CD8-positive, alpha-beta memory T cell (primary cell): ENCODE data around the gene GTPBP2. TPM values are rescaled to one million over a fixed set of nuclear protein-coding genes. Genes with fewer than 3 reads are reported as not detected.

ENCODE experiments used
- CTCF ChIA-PET: fragments of 350-600 bp; sonication (Branson Sonifier 250); formaldehyde crosslinking; loops from one replicate; lab custom pipeline; 2021; ENCODE audit warnings: antibody characterized with exemption; lab: Charles Lee
- POLR2A ChIA-PET: fragments of 350-600 bp; sonication (Branson Sonifier 250); formaldehyde crosslinking; loops from one replicate; lab custom pipeline; 2021; ENCODE audit warnings: antibody characterized with exemption; lab: Charles Lee
- DNase-seq, 5 donors: peaks; one replicate each; pipeline versions ENCODE4 v3.0.0 to v3.0.0-alpha.2; 2020 to 2022; ENCODE audit warnings: mixed read lengths in 1 of 5
- H3K27ac ChIP-seq: one replicate; pipeline ENCODE4 v1.7.0; 2013; ENCODE audit warnings: low read depth, mild to moderate bottlenecking, low read length, moderate library complexity
- H3K27me3 ChIP-seq: 2 replicates; pipeline ENCODE4 v1.7.0; 2013; ENCODE audit warnings: low read length, mild to moderate bottlenecking; ENCODE audit not compliant: insufficient read depth, poor library complexity, severe bottlenecking
- H3K36me3 ChIP-seq: 2 replicates; pipeline ENCODE4 v1.7.0; 2013; ENCODE audit warnings: mild to moderate bottlenecking, low read length, moderate library complexity; ENCODE audit not compliant: insufficient read depth
- H3K4me1 ChIP-seq: 2 replicates; pipeline ENCODE4 v1.7.0; 2013; ENCODE audit warnings: mild to moderate bottlenecking, low read length, moderate library complexity; ENCODE audit not compliant: insufficient read depth
- H3K4me3 ChIP-seq: 2 replicates; pipeline ENCODE4 v1.7.0; 2013; ENCODE audit warnings: mild to moderate bottlenecking, low read length
- H3K9me3 ChIP-seq: 2 replicates; pipeline ENCODE4 v1.7.0; 2013; ENCODE audit warnings: mild to moderate bottlenecking, low read length
- H3K27ac Mint-ChIP-seq, 8 donors: one replicate each; pipeline ENCODE4 v1.8.0; 2020 to 2021; ENCODE audit warnings: mixed read lengths in 8 of 8, mild to moderate bottlenecking in 6 of 8, inconsistent platforms in 3 of 8, moderate library complexity in 3 of 8
- H3K27me3 Mint-ChIP-seq, 2 donors: one replicate each; pipeline ENCODE4 v1.8.0; 2020 to 2021; ENCODE audit warnings: mixed read lengths in 2 of 2, mild to moderate bottlenecking in 1 of 2, moderate library complexity in 1 of 2
- H3K36me3 Mint-ChIP-seq, 3 donors: one replicate each; pipeline ENCODE4 v1.8.0; 2020 to 2021; ENCODE audit warnings: mixed read lengths in 3 of 3, inconsistent platforms in 1 of 3, mild to moderate bottlenecking in 1 of 3
- H3K4me1 Mint-ChIP-seq, 3 donors: one replicate each; pipeline ENCODE4 v1.8.0; 2020 to 2021; ENCODE audit warnings: mixed read lengths in 3 of 3, inconsistent platforms in 1 of 3, mild to moderate bottlenecking in 1 of 3
- H3K4me3 Mint-ChIP-seq, 7 donors: one replicate each; pipeline ENCODE4 v1.8.0; 2020 to 2021; ENCODE audit warnings: mixed read lengths in 7 of 7, mild to moderate bottlenecking in 6 of 7, moderate library complexity in 4 of 7, inconsistent platforms in 2 of 7
- H3K9me3 Mint-ChIP-seq, 5 donors: one replicate each; pipeline ENCODE4 v1.8.0; 2020 to 2022; ENCODE audit warnings: mixed read lengths in 5 of 5, mild to moderate bottlenecking in 3 of 5, moderate library complexity in 2 of 5, inconsistent platforms in 1 of 5
- polyA plus RNA-seq: library from polyadenylated mRNA; unstranded; fragments of 300-500 nt; fragmentation: Illumina TruSeq; gene quantifications from one replicate; pipeline ENCODE4 v1.2.3, GENCODE V29; 2021
- total RNA-seq, 2 experiments: library from RNA; stranded (reverse); gene quantifications; one replicate each; pipeline ENCODE4 v1.2.3, GENCODE V29; 2021

GTPBP2 gene
- total and polyA plus RNA-seq, 3 experiments from 2014 or later, result 3.9 to 45.4 (median 44.2) TPM

DNA sequence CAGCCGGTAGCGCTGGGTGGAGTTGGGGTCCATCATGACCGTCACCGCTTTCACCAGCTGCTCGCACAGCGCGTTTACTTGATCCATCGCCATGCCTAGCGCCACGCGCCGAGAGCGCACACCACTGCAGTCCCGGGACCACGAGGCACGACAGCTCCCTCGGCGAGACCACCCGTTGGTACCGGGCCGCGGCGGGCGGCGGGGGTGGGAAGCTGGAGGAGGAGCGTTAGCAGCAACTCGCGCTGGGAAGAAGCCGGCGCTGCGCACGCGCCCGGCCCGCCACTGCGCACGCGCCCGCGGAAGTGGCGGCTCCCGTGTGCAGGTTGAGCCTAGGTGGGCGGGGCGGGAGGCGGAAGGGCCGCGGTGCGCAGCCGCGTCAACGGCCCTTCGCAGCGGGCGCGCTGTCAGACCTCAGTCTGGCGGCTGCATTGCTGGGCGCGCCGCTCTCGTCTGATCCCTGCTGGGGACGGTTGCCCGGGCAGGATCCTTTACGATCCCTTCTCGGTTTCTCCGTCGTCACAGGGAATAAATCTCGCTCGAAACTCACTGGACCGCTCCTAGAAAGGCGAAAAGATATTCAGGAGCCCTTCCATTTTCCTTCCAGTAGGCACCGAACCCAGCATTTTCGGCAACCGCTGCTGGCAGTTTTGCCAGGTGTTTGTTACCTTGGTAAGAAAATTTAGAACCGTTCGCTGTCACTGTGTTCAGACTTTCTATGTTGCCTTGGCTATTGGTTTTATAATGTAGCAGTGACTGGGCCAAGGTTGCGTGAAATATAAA lies 53.1 kb downstream of the GTPBP2 start, which contains the start of the genes POLH and XPO5:
TSS of gene POLH (plus strand) at position 414 of the 780 bp plus-strand sequence. CDS start 6,135 bp downstream, outside the sequence.
TSS of gene XPO5 (minus strand) at position 267 of the 780 bp plus-strand sequence. CDS start at position 93, 174 bp downstream.
- Mint-ChIP-seq H3K27me3 (no peaks in the 10 kb centered on the region), H3K4me3 (peak within 1 kb of the TSS; percentile 90 to 99 (median 95)), H3K9me3 (no peaks in the 10 kb centered on the region), H3K27ac (peak within 1 kb of the TSS; percentile 89 to 99 (median 96)), H3K4me1 (peaks cover 32 to 59% (median 53%) of the 10 kb centered on the region in 3 donors), H3K36me3 (peaks cover 0 to 36% (median 2%) of the 10 kb centered on the region in 3 donors)
- Histone ChIP-seq H3K27ac (peak within 1 kb of the TSS; percentile 74), H3K27me3 (no peaks in the 10 kb centered on the region), H3K4me1 (peaks cover 22% of the 10 kb centered on the region), H3K36me3 (peaks cover 10% of the 10 kb centered on the region), H3K4me3 (peak within 1 kb of the TSS; percentile 66), H3K9me3 (no peaks in the 10 kb centered on the region)
- POLR2A ChIA-PET, result interaction anchor here (1.2 kb wide), 1 partner anchor 53 kb away, joined by 4 read pairs; the partner anchor contains the start of gene GTPBP2
- CTCF ChIA-PET, result interaction anchor here (0.7 to 1.1 kb wide), 2 partner anchors 9 to 53 kb away, joined by 3 read pairs; partner anchors contain the start of gene GTPBP2
- peak; percentile 90 to 93 (median 90) for DNase-seq

GRCh38 chr6:43575105-43575771 lies 53.8 kb downstream of the GTPBP2 start:
- CTCF ChIA-PET, result interaction anchor here (0.7 to 1.1 kb wide), 2 partner anchors 10 to 54 kb away, joined by 3 read pairs; partner anchors contain the start of gene GTPBP2

DNA sequence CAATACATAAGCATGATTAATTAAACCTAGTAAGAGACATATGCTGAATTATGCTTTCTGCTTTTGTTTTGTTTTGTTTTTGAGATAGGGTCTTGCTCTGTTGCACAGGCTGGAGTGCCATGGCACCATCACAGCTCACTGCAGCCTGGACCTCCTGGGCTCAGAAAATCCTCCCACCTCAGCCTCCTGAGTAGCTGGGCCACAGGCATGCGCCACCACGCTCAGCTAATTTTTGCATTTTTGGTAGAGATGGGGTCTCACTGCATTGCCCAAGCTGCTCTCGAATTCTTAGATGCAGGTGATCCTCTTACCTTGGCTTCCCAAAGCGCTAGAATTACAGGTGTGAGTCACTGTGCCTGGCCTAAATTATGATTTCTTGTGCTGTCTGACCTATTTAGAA lies 57.0 kb downstream of the GTPBP2 start:
- H3K4me1 ChIP-seq, result peaks cover 10% of the 10 kb centered on the region
- no peaks in the 10 kb centered on the region for H3K27me3 ChIP-seq
- no peak overlapping the region for H3K27ac ChIP-seq
- ChIA-PET CTCF (no interaction called here), POLR2A (interaction anchor here (0.6 kb wide), 2 partner anchors 40 to 550 kb away, joined by 3 to 5 read pairs; no protein-coding TSS in a partner anchor)
- peaks cover 17% of the 10 kb centered on the region for H3K36me3 ChIP-seq
- H3K4me3 ChIP-seq, result no peak overlapping the region
- no peaks in the 10 kb centered on the region for H3K27me3 Mint-ChIP-seq
- H3K9me3 ChIP-seq, result no peaks in the 10 kb centered on the region
- peaks cover 4 to 63% (median 7%) of the 10 kb centered on the region in 3 donors for H3K36me3 Mint-ChIP-seq
- H3K4me1 Mint-ChIP-seq, result peaks cover 16 to 35% (median 30%) of the 10 kb centered on the region in 3 donors
- no peak for DNase-seq
- H3K27ac Mint-ChIP-seq, result peak overlapping the region in 4 of 8 donors; percentile 9 to 68 (median 14)
- peak overlapping the region in 1 of 7 donors; percentile 22 for H3K4me3 Mint-ChIP-seq
- no peaks in the 10 kb centered on the region for H3K9me3 Mint-ChIP-seq

More at GRCh38 chr6:43575105-43575771, 53.8 kb downstream of the GTPBP2 start:
- no peaks in the 10 kb centered on the region for H3K27me3 ChIP-seq
- POLR2A ChIA-PET, result interaction anchor here (1.2 kb wide), 1 partner anchor 54 kb away, joined by 4 read pairs; the partner anchor contains the start of gene GTPBP2
- H3K4me3 ChIP-seq, result peak overlapping the region; percentile 66
- peaks cover 32 to 59% (median 53%) of the 10 kb centered on the region in 3 donors for H3K4me1 Mint-ChIP-seq
- H3K36me3 ChIP-seq, result peaks cover 10% of the 10 kb centered on the region
- H3K4me3 Mint-ChIP-seq, result peak overlapping the region; percentile 90 to 99 (median 95)
- peak overlapping the region; percentile 83 to 99 (median 91) for H3K27ac Mint-ChIP-seq
- H3K9me3 ChIP-seq, result no peaks in the 10 kb centered on the region
- no peaks in the 10 kb centered on the region for H3K27me3 Mint-ChIP-seq
- no peaks in the 10 kb centered on the region for H3K9me3 Mint-ChIP-seq
- H3K4me1 ChIP-seq, result peaks cover 22% of the 10 kb centered on the region
- DNase-seq, result peak in 1 of 5 donors; percentile 0
- H3K27ac ChIP-seq, result peak overlapping the region; percentile 74
- peaks cover 0 to 43% (median 2%) of the 10 kb centered on the region in 3 donors for H3K36me3 Mint-ChIP-seq

- Histone ChIP-seq H3K9me3 (no peaks in the 10 kb centered on the region), H3K4me3 (no peak overlapping the region), H3K27ac (peak overlapping the region; percentile 9), H3K4me1 (peaks cover 8% of the 10 kb centered on the region), H3K36me3 (peaks cover 22% of the 10 kb centered on the region), H3K27me3 (no peaks in the 10 kb centered on the region)
- Mint-ChIP-seq H3K27ac (peak overlapping the region in 5 of 8 donors; percentile 4 to 58 (median 26)), H3K27me3 (no peaks in the 10 kb centered on the region), H3K36me3 (peaks cover 4 to 68% (median 7%) of the 10 kb centered on the region in 3 donors), H3K9me3 (no peaks in the 10 kb centered on the region), H3K4me3 (peak overlapping the region in 1 of 7 donors; percentile 36), H3K4me1 (peaks cover 13 to 28% (median 23%) of the 10 kb centered on the region in 3 donors)
- ChIA-PET POLR2A (interaction anchor here (0.6 kb wide), 1 partner anchor 853 kb away, joined by 6 read pairs; no protein-coding TSS in a partner anchor), CTCF (interaction anchor here (1.0 kb wide), 1 partner anchor 38 kb away, joined by 5 read pairs; no protein-coding TSS in a partner anchor)
- no peak for DNase-seq
Measured at GRCh38 chr6:43570876-43571441, 58.1 kb downstream of the GTPBP2 start.

Other genes with a start within 250 kb of the GTPBP2 start
- 10 to 100 TPM; 35.8 to 36.4 TPM for gene ABCC10, start 201.7 kb downstream of the GTPBP2 start, total RNA-seq
- gene ABCC10, start 201.7 kb downstream of the GTPBP2 start, polyA plus RNA-seq, result 28.2 TPM
- 1 to 10 TPM; 1.9 TPM for gene DLK2, start 173.7 kb downstream of the GTPBP2 start, total RNA-seq
- gene DLK2, start 173.7 kb downstream of the GTPBP2 start, polyA plus RNA-seq, result 1.4 TPM
- 10 to 100 TPM; 48.8 to 49.1 TPM for gene TJAP1, start 151.7 kb downstream of the GTPBP2 start, total RNA-seq
- gene TJAP1, start 151.7 kb downstream of the GTPBP2 start, polyA plus RNA-seq, result 11.8 TPM
- under 1 TPM; 0.11 to 0.13 TPM for gene LRRC73, start 118.9 kb downstream of the GTPBP2 start, total RNA-seq
- gene LRRC73, start 118.9 kb downstream of the GTPBP2 start, polyA plus RNA-seq, result not detected
- gene YIPF3, start 112.3 kb downstream of the GTPBP2 start, total RNA-seq, result 10 to 100 TPM; 48.9 to 49.1 TPM
- gene YIPF3, start 112.3 kb downstream of the GTPBP2 start, polyA plus RNA-seq, result 86.5 TPM
- 100 to 1,000 TPM; 122 to 124 TPM for gene POLR1C, start 112.2 kb downstream of the GTPBP2 start, total RNA-seq
- gene POLR1C, start 112.2 kb downstream of the GTPBP2 start, polyA plus RNA-seq, result 19.6 TPM
- gene XPO5, start 53.2 kb downstream of the GTPBP2 start, total RNA-seq, result 100 to 1,000 TPM in 1 of 2 experiments, 10 to 100 TPM in 1; 98.0 to 116 TPM
- 15.3 TPM for gene XPO5, start 53.2 kb downstream of the GTPBP2 start, polyA plus RNA-seq
- gene POLH, start 53.1 kb downstream of the GTPBP2 start, total RNA-seq, result 10 to 100 TPM; 33.8 to 38.6 TPM
- gene POLH, start 53.1 kb downstream of the GTPBP2 start, polyA plus RNA-seq, result 15.6 TPM
- 10 to 100 TPM; 27.6 to 27.7 TPM for gene MAD2L1BP, start 6.6 kb upstream of the GTPBP2 start, total RNA-seq
- gene MAD2L1BP, start 6.6 kb upstream of the GTPBP2 start, polyA plus RNA-seq, result 16.0 TPM
- not detected for gene RSPH9, start 15.8 kb upstream of the GTPBP2 start, total RNA-seq
- gene RSPH9, start 15.8 kb upstream of the GTPBP2 start, polyA plus RNA-seq, result 1.3 TPM
- gene MRPS18A, start 58.5 kb upstream of the GTPBP2 start, total RNA-seq, result 10 to 100 TPM; 60.4 to 60.6 TPM
- 65.2 TPM for gene MRPS18A, start 58.5 kb upstream of the GTPBP2 start, polyA plus RNA-seq
- 10 to 100 TPM; 16.4 to 17.5 TPM for gene VEGFA, start 140.9 kb upstream of the GTPBP2 start, total RNA-seq
- gene VEGFA, start 140.9 kb upstream of the GTPBP2 start, polyA plus RNA-seq, result not detected